Measurements from ENCODE around the gene AFAP1L1. TPM values are rescaled to one million over a fixed set of nuclear protein-coding genes. Genes with fewer than 3 reads are reported as not detected.

The AFAP1L1 gene
- total and polyA plus RNA-seq, 9 of the 15 experiments (the other 6 are each of a cell fraction or from before 2014, with no cell fraction given): 0.01 to 0.12 (median 0.03) TPM; not detected in 4

GRCh38 chr5:149229298-149229937, 42.2 kb upstream of the AFAP1L1 start:
- H3K4me2 ChIP-seq (ENCODE audit: insufficient read depth, low read length): no peak overlapping the region
- ATAC-seq (no peak), DNase-seq (ENCODE audit: extremely low read depth in 1 of 4, low spot score in 3 of 4) (no peak), FAIRE-seq (no peak)
- no peaks in the 10 kb centered on the region for H3K79me2 ChIP-seq (ENCODE audit: control insufficient read depth, insufficient read depth, low read length)
- WGBS (ENCODE audit: insufficient coverage, low coverage, missing lambda C conversion rate): 2% methylated on average over 6 of the region's 6 CpGs
- intact Hi-C loops (cut with micrococcal nuclease) (loop anchor here (1.0 kb wide), 1 partner anchor 88 kb away; the partner anchor contains the start of gene ABLIM3), in situ Hi-C loops (cut with MboI) (no loop called here)
- no peak overlapping the region for H3K27ac ChIP-seq (ENCODE audit: extremely low read depth, low read depth, low read length)
- no peaks in the 10 kb centered on the region; a peak in 1 of 5 replicates for H3K4me1 ChIP-seq (replicated peaks in 1 of 2; ENCODE audit: control insufficient read depth in 2 of 2, insufficient read depth in 2 of 2, low read length in 2 of 2)
- H2AFZ ChIP-seq (ENCODE audit: low read depth, low read length): no peak overlapping the region
- no peaks in the 10 kb centered on the region for H3K36me3 ChIP-seq (ENCODE audit: control insufficient read depth, insufficient read depth, low read length)
- ChIA-PET POLR2A (interaction anchor here (0.6 to 0.7 kb wide), 3 partner anchors 9 to 916 kb away, joined by 3 read pairs; no protein-coding TSS in a partner anchor), CTCF (ENCODE audit: low intra/inter-chr PET ratio) (interaction anchor here (0.6 kb wide), 1 partner anchor 85 kb away, joined by 3 read pairs; no protein-coding TSS in a partner anchor)
- no peaks in the 10 kb centered on the region for H3K9me1 ChIP-seq (ENCODE audit: control insufficient read depth, insufficient read depth, low read length)
- H3K4me3 ChIP-seq: no peak overlapping the region
- H3K9ac ChIP-seq (ENCODE audit: insufficient read depth in 1 of 2, low read depth in 2 of 2, low read length in 2 of 2): no peak overlapping the region
- no peaks in the 10 kb centered on the region for H4K20me1 ChIP-seq (replicated peaks; ENCODE audit: control insufficient read depth, insufficient read depth, low read length)
- BruUV-seq (replicated peaks): no TSS peak
- TF ChIP-seq DIDO1 (tag; IDR thresholded peaks at IDR 0.05; ENCODE audit: low read depth) (no peak), ZNF668 (CRISPR knock-in tag; IDR thresholded peaks at IDR 0.05) (no peak), FOSL1 (tag; conservative IDR thresholded peaks at IDR 0.05) (0 out of 2 replicates have a peak, but pooled peaks have one; percentile 4), ZNF445 (CRISPR knock-in tag; IDR thresholded peaks at IDR 0.05; ENCODE audit: low read depth) (no peak), ZNF785 (CRISPR knock-in tag; IDR thresholded peaks at IDR 0.05) (no peak), GABPA (tag; conservative IDR thresholded peaks at IDR 0.05; ENCODE audit: low read depth) (peak; percentile 54; the same call in 1 of the 2 replicates)
- H3K27me3 ChIP-seq (ENCODE audit: control insufficient read depth in 2 of 2, insufficient read depth in 2 of 2, low read length in 2 of 2): peaks cover 6 to 13% of the 10 kb centered on the region in 2 experiments; a peak in 4 of 5 replicates
- no peaks in the 10 kb centered on the region for H3K9me3 ChIP-seq (replicated peaks; ENCODE audit: control insufficient read depth, insufficient read depth, low read depth, low read length)

Data from K562 (cell line).